Nephron (organoid): ENCODE results near the gene DNAH5.
"Not testable (repeated sequence)": the region's sequence is repeated elsewhere in the genome, so short reads cannot be mapped to it uniquely, and the experiment has no call there.

Experiments used
- H3K27ac Mint-ChIP-seq, 3 experiments: 2 replicates each; pipeline ENCODE4 v1.8.0; 2020; ENCODE audit warnings: mixed read lengths in 3 of 3, mild to moderate bottlenecking in 2 of 3, moderate library complexity in 1 of 3
- H3K27me3 Mint-ChIP-seq: 2 replicates; pipeline ENCODE4 v1.8.0; 2021; ENCODE audit warnings: low read depth, mild to moderate bottlenecking, moderate library complexity, mixed read lengths
- H3K36me3 Mint-ChIP-seq: 2 replicates; pipeline ENCODE4 v1.8.0; 2020; ENCODE audit warnings: low read depth, mixed read lengths
- H3K4me1 Mint-ChIP-seq: 2 replicates; pipeline ENCODE4 v1.8.0; 2020; ENCODE audit warnings: mixed read lengths
- H3K4me3 Mint-ChIP-seq, 3 experiments: 2 replicates each; pipeline ENCODE4 v1.8.0; 2020; ENCODE audit warnings: mild to moderate bottlenecking in 3 of 3, mixed read lengths in 3 of 3, moderate library complexity in 2 of 3
- H3K9me3 Mint-ChIP-seq: 2 replicates; pipeline ENCODE4 v1.8.0; 2020; ENCODE audit warnings: mixed read lengths
- TF ChIP-seq, protein P1 (sequence below), 3 experiments: fragments of 200-600 bp; sonication (generic); IDR thresholded peaks; one replicate each; pipeline ENCODE4 v1.5.0; 2021; ENCODE audit warnings: antibody characterized with exemption in 3 of 3; ENCODE audit not compliant: unreplicated experiment in 3 of 3

The DNAH5 gene

DNA sequence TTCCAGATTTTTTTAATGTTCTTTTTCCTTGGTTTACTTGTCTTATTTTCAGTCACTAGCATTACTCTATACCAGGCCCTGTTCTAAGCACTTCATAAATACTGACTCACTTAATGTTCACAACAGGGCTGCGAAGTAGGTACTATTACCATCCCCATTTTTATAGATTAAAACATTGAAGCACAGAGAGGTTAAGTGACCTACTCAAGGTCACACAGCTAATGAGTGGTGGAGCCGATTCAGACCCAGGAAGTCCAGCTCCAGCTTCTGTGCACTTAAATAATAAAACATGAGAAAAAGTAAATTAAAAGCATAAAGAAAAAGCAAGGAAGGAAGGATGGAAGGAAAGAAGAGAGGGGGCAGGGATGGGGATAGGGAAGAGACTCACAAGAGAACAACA is 45.3 kb upstream of the DNAH5 start:
- Mint-ChIP-seq H3K4me3 (no peak overlapping the region), H3K27me3 (peaks cover 22% of the 10 kb centered on the region), H3K4me1 (peaks cover 16% of the 10 kb centered on the region), H3K36me3 (no peaks in the 10 kb centered on the region), H3K9me3 (no peaks in the 10 kb centered on the region), H3K27ac (no peak overlapping the region)
- TF ChIP-seq, protein P1, sequence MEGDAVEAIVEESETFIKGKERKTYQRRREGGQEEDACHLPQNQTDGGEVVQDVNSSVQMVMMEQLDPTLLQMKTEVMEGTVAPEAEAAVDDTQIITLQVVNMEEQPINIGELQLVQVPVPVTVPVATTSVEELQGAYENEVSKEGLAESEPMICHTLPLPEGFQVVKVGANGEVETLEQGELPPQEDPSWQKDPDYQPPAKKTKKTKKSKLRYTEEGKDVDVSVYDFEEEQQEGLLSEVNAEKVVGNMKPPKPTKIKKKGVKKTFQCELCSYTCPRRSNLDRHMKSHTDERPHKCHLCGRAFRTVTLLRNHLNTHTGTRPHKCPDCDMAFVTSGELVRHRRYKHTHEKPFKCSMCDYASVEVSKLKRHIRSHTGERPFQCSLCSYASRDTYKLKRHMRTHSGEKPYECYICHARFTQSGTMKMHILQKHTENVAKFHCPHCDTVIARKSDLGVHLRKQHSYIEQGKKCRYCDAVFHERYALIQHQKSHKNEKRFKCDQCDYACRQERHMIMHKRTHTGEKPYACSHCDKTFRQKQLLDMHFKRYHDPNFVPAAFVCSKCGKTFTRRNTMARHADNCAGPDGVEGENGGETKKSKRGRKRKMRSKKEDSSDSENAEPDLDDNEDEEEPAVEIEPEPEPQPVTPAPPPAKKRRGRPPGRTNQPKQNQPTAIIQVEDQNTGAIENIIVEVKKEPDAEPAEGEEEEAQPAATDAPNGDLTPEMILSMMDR (IDR thresholded peaks at IDR 0.05; ENCODE audit: unreplicated experiment in 3 of 3), result no peak

DNA sequence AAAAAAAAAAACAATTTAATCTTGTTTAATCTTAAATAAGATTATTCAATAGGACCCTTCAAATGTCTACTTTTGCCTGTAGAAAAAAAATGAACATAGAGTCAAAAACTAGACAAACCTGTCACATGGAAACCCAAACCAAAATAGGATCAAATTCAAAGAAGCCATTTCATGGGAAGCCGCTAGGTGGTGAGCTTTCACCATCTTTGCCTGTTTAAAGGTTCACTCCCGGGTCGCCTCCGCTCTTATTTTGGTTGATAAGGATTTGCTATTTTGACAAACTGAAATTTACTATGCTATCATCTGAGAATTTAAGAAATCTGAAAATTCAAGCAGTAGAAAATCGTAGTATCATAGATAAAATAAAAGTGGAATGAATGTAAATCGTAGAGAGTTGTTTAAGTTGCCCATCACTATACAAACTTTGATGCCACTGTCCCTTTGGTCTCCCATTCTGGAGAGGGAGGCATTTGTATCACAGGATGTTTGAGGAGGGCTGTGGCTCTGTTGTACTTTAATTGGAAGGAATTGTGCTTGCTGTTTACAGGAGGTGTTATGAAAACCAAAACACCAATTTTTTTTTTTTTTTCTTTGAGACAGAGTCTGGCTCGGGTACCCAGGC is 43.5 kb upstream of the DNAH5 start:
- Mint-ChIP-seq H3K9me3 (no peaks in the 10 kb centered on the region), H3K4me1 (no peaks in the 10 kb centered on the region), H3K36me3 (no peaks in the 10 kb centered on the region)

DNA sequence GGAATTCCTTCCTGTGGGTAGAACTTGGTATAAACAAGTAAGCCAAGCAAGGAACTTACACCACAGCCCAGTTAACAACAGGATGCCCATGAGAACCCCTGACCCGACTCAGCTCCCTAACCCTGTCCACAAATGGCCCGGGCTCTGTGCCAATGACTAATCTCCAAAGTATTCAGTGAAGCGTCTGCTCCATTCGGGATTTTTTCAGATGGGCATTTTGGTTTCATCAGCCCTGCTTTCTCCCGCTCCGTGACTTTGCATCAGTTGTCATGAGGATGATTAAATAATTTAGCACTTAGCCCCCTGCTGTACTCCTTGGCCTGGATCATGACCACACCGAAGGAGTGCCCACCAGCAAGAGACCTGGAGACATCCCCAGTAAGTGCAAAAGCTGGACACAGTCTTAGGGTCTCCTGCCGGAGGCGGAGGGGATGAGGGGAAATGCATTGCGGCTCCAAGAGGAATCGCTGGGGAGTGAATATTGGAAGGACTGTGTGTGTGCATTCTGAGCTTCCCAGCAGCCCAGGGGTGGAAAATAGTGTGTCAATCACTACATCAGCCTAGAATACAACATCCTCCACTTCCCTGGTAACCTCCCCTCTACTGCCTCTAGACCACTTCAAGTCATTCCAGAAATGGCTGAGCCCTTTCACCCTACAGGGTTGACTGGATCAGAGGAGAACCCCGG is 41.4 kb upstream of the DNAH5 start:
- no peak overlapping the region for H3K27ac Mint-ChIP-seq
- peaks cover 14% of the 10 kb centered on the region for H3K27me3 Mint-ChIP-seq
- no peaks in the 10 kb centered on the region for H3K9me3 Mint-ChIP-seq
- H3K4me1 Mint-ChIP-seq, result no peaks in the 10 kb centered on the region
- no peak overlapping the region for H3K4me3 Mint-ChIP-seq
- H3K36me3 Mint-ChIP-seq, result no peaks in the 10 kb centered on the region
- TF ChIP-seq, protein P1 (IDR thresholded peaks at IDR 0.05; ENCODE audit: unreplicated experiment in 3 of 3), result no peak

More for the DNA sequence above, 43.5 kb upstream of the DNAH5 start:
- Mint-ChIP-seq H3K27ac (no peak overlapping the region), H3K4me3 (no peak overlapping the region), H3K27me3 (peaks cover 19% of the 10 kb centered on the region)
- TF ChIP-seq, protein P1 (IDR thresholded peaks at IDR 0.05; ENCODE audit: unreplicated experiment in 3 of 3), result peak; percentile 91 to 94 (median 92)

DNA sequence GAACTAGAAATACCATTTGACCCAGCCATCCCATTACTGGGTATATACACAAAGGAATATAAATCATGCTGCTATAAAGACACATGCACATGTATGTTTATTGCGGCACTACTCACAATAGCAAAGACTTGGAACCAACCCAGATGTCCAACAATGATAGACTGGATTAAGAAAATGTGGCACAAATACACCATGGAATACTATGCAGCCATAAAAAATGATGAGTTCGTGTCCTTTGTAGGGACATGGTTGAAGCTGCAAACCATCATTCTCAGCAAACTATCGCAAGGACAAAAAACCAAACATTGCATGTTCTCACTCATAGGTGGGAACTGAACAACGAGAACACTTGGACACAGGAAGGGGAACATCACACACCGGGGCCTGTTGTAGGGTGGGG is 40.4 kb upstream of the DNAH5 start:
- H3K4me1 Mint-ChIP-seq, result not testable (repeated sequence)

DNA sequence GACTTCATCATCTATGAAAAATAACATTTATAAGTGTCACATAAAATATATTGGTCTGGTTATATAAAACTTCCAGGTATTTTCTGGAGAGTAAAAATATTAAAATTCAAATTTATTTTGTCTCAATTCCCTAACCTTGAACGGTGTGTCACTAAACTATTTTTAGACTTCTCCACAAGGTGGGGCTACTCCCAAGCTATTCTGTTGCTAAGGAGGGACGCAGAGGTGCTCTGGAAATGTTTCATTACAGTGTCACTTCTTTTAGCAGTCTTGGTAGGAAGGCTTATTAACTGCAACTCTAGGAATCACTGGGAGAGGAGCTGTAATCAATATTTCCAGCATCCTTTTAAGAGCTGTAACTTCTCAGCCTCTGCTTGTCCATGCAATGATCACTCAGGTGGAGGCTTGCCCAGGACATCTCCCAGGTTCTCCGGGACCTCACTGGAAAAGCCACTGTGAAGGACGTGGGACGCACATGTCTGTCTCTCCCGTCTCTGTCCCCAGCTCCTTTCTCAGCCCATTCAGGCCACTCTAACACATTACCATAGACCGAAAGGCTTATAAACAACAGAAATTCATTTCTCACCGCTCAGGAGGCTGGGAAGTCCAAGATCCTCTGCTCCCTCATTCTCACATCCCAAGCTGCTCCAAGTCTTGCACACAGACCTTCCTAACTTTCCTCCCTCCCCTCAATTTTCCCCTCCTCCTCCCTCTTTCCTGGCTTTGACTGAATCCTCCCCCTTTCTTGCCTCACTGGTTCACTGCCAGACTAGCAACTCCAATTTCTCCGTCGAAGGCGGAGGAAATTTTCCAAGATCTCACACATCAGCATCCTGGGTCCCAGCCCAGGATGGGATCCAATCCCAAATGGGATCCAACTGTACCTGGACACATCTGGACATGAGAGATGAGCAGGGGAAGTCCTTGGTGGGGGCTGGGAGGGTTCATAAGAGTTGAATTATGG is 32.7 kb upstream of the DNAH5 start:
- Mint-ChIP-seq H3K4me1 (peaks cover 5% of the 10 kb centered on the region), H3K9me3 (no peaks in the 10 kb centered on the region), H3K27me3 (peaks cover 15% of the 10 kb centered on the region), H3K36me3 (no peaks in the 10 kb centered on the region), H3K4me3 (no peak overlapping the region), H3K27ac (no peak overlapping the region)
- TF ChIP-seq, protein P1 (IDR thresholded peaks at IDR 0.05; ENCODE audit: unreplicated experiment in 3 of 3), result peak; percentile 42 to 53 (median 51)

More for the DNA sequence above, 40.4 kb upstream of the DNAH5 start:
- H3K36me3 Mint-ChIP-seq, H3K27ac Mint-ChIP-seq, H3K9me3 Mint-ChIP-seq, H3K4me3 Mint-ChIP-seq: not testable (repeated sequence)
- H3K27me3 Mint-ChIP-seq, result peaks cover 17% of the 10 kb centered on the region

DNA sequence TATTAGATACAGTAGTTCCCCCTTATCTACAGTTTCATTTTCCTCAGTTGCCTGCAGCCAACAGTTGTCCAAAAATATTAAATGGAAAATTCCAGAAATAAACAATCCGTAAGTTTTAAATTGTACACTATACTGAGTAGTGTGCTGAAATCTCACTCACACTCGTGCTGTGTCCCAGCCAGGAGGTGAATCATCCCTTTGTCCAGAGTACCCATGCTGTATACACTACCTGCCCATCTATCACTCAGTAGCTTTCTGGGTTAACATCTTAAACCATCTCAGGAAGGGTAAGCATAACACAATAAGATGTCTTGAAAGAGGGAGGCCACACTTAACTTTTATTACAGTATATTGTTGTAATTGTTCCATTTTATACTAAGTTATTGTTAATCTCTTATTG is 31.7 kb upstream of the DNAH5 start:
- peaks cover 5% of the 10 kb centered on the region for H3K4me1 Mint-ChIP-seq
- TF ChIP-seq, protein P1 (IDR thresholded peaks at IDR 0.05; ENCODE audit: unreplicated experiment in 3 of 3), result no peak
- no peaks in the 10 kb centered on the region for H3K36me3 Mint-ChIP-seq
- H3K9me3 Mint-ChIP-seq, result peaks cover 4% of the 10 kb centered on the region
- peaks cover 18% of the 10 kb centered on the region for H3K27me3 Mint-ChIP-seq
- no peak overlapping the region for H3K4me3 Mint-ChIP-seq
- no peak overlapping the region for H3K27ac Mint-ChIP-seq
